ENCODE measurements around the gene ZMYND11. TPM values are rescaled to one million over a fixed set of nuclear protein-coding genes. Genes with fewer than 3 reads are reported as not detected.

ZMYND11 gene
- total and polyA plus RNA-seq, 2 of the 13 experiments (the other 11 are each of a cell fraction or from before 2014, with no cell fraction given) = 17.5 to 38.7 TPM

- TF ChIP-seq AFF4 (CRISPR knock-in tag; IDR thresholded peaks at IDR 0.05) (no peak), MXD3 (CRISPR knock-in tag; IDR thresholded peaks at IDR 0.05) (peak; percentile 48; the same call in 1 of the 2 replicates), ZNF83 (CRISPR knock-in tag; IDR thresholded peaks at IDR 0.05; ENCODE audit: borderline replicate concordance) (no peak), MEIS2 (CRISPR knock-in tag; IDR thresholded peaks at IDR 0.05) (no peak; the same call in 1 of the 2 replicates), ZNF607 (CRISPR knock-in tag; IDR thresholded peaks at IDR 0.05; ENCODE audit: borderline replicate concordance) (0 out of 2 replicates have a peak, but pooled peaks have one; percentile 32), RERE (CRISPR knock-in tag; IDR thresholded peaks at IDR 0.05; ENCODE audit: low read depth) (no peak), GLMP (CRISPR knock-in tag; IDR thresholded peaks at IDR 0.05; ENCODE audit: borderline replicate concordance) (no peak), FLYWCH1 (CRISPR knock-in tag; IDR thresholded peaks at IDR 0.05) (no peak), ZNF138 (CRISPR knock-in tag; IDR thresholded peaks at IDR 0.05; ENCODE audit: low read depth) (peak; percentile 49; the same call in 1 of the 2 replicates), TAF15 (IDR thresholded peaks at IDR 0.05; ENCODE audit: low read depth, low read length, poor library complexity, severe bottlenecking) (no peak), RFXAP (CRISPR knock-in tag; IDR thresholded peaks at IDR 0.05; ENCODE audit: borderline replicate concordance) (0 out of 2 replicates have a peak, but pooled peaks have one; percentile 48), KDM5B (CRISPR knock-in tag; IDR thresholded peaks at IDR 0.05; ENCODE audit: borderline replicate concordance) (no peak), ZNF737 (CRISPR knock-in tag; IDR thresholded peaks at IDR 0.05; ENCODE audit: borderline replicate concordance) (0 out of 2 replicates have a peak, but pooled peaks have one; percentile 33), FOXO1 (CRISPR knock-in tag; IDR thresholded peaks at IDR 0.05) (0 out of 2 replicates have a peak, but pooled peaks have one; percentile 10), BRD4 (CRISPR knock-in tag; IDR thresholded peaks at IDR 0.05) (peak; percentile 63; the same call in 1 of the 2 replicates), ZNF768 (CRISPR knock-in tag; IDR thresholded peaks at IDR 0.05) (peak; percentile 23; the same call in 1 of the 2 replicates)
These were observed 578 bp downstream of the ZMYND11 start (continued) for GRCh38 chr10:135601-136464.

Measured in HepG2 (cell line).